Measurements from ENCODE around the gene IQGAP2. TPM values are rescaled to one million over a fixed set of nuclear protein-coding genes. Genes with fewer than 3 reads are reported as not detected.
A peak's percentile ranks its signal among the peaks of the same experiment; 100 is the strongest.

IQGAP2 gene
- total and polyA plus RNA-seq, 2 of the 8 experiments (the other 6 are each of a cell fraction or from before 2014, with no cell fraction given), result 19.7 to 66.0 TPM

- Histone ChIP-seq H2BK5ac (ENCODE audit: low read depth, low read length) (peak overlapping the region; percentile 44; the same call in 1 of the 2 replicates), H4K8ac (ENCODE audit: extremely low read depth, insufficient read depth, low read length) (peak overlapping the region; percentile 96), H4K91ac (replicated peaks; ENCODE audit: insufficient read length, low read length) (peak overlapping the region; percentile 55), H3K27me3 (replicated peaks in 1 of 4; ENCODE audit: control insufficient read depth in 3 of 4, extremely low read depth in 1 of 4, insufficient read depth in 3 of 4, low read length in 3 of 4) (peaks cover 5 to 19% (median 14%) of the 10 kb centered on the region in 4 experiments), H4K5ac (ENCODE audit: insufficient read length, low read depth, low read length) (no peak overlapping the region), H3K56ac (replicated peaks; ENCODE audit: insufficient read length, low read depth, low read length) (peak overlapping the region; percentile 82), H2BK20ac (ENCODE audit: low read length) (no peak overlapping the region), H3K23me2 (ENCODE audit: low read depth, low read length) (peaks cover 13% of the 10 kb centered on the region; the same call in 1 of the 2 replicates), H3K14ac (ENCODE audit: insufficient read length) (no peak overlapping the region), H3K79me1 (ENCODE audit: low read depth, low read length) (peaks cover 5% of the 10 kb centered on the region; the same call in 1 of the 2 replicates), H3K36me3 (ENCODE audit: control insufficient read depth in 2 of 4, insufficient read depth in 4 of 4, low read length in 3 of 4) (no peaks in the 10 kb centered on the region), H2BK12ac (ENCODE audit: low read depth, low read length) (no peak overlapping the region), H2BK120ac (replicated peaks; ENCODE audit: low read depth, low read length) (peak overlapping the region; percentile 90), H3K9me3 (ENCODE audit: insufficient read depth in 2 of 2, low read depth in 1 of 2, low read length in 1 of 2) (no peaks in the 10 kb centered on the region), H2AFZ (ENCODE audit: low read length) (peak overlapping the region; percentile 48; the same call in 1 of the 2 replicates), H3K4me2 (ENCODE audit: insufficient read depth in 1 of 2, low read depth in 2 of 2, low read length in 2 of 2) (peak overlapping the region; percentile 81 to 84), H3K4me1 (replicated peaks in 1 of 4; ENCODE audit: control insufficient read depth in 3 of 4, insufficient read depth in 4 of 4, low read length in 3 of 4) (peaks cover 0 to 2% (median 0%) of the 10 kb centered on the region in 4 experiments; a peak in 2 of 7 replicates), H3K79me2 (ENCODE audit: control insufficient read depth in 1 of 2, insufficient read depth in 2 of 2, low read length in 2 of 2) (peaks cover 6 to 39% of the 10 kb centered on the region in 2 experiments), H2AK5ac (ENCODE audit: low read depth, low read length) (no peak overlapping the region), H3K4ac (replicated peaks; ENCODE audit: insufficient read length, low read depth, low read length) (no peak overlapping the region), H4K20me1 (replicated peaks in 1 of 2; ENCODE audit: control insufficient read depth in 1 of 2, insufficient read depth in 2 of 2, low read length in 2 of 2) (peaks cover 2 to 4% of the 10 kb centered on the region in 2 experiments), H2BK15ac (ENCODE audit: low read length) (peak overlapping the region; percentile 46; the same call in 1 of the 2 replicates), H3K27ac (ENCODE audit: low read depth, low read length) (peak overlapping the region; percentile 56), H3K9ac (replicated peaks in 1 of 4; ENCODE audit: extremely low read depth in 1 of 4, low read depth in 3 of 4, low read length in 3 of 4) (peak overlapping the region; percentile 6 to 82 (median 70); a peak in 6 of 7 replicates), H3K18ac (ENCODE audit: extremely low read depth, low read length) (no peak overlapping the region; the same call in 1 of the 2 replicates), H3K4me3 (ENCODE audit: extremely low read depth in 1 of 4, insufficient read depth in 2 of 4, low read depth in 3 of 4, low read length in 4 of 4) (peak overlapping the region; percentile 60 to 88 (median 85)), H3K23ac (ENCODE audit: insufficient read length) (no peak overlapping the region)
- TF ChIP-seq MAX (IDR thresholded peaks at IDR 0.05) (peak; percentile 55), SIN3A (conservative IDR thresholded peaks at IDR 0.05 in 1 of 2, IDR thresholded peaks at IDR 0.05 in 1 of 2; ENCODE audit: low read depth in 1 of 2, low read length in 2 of 2) (peak in 1 of 2 experiments; percentile 26; a peak in 1 of 4 replicates), KDM4A (IDR thresholded peaks at IDR 0.05; ENCODE audit: low read depth, low read length, severe bottlenecking) (peak; percentile 13), GABPA (IDR thresholded peaks at IDR 0.05; ENCODE audit: borderline replicate concordance, insufficient read depth, low read length) (no peak)
- DNase-seq (ENCODE audit: low read depth in 1 of 2, low spot score in 2 of 2) (peak in 1 of 2 experiments; percentile 54), FAIRE-seq (no peak)
- CTCF ChIA-PET (ENCODE audit: partially characterized antibody), result interaction anchor here (0.6 to 3.3 kb wide), 4 partner anchors 57 to 115 kb away, joined by 3 to 24 read pairs (median 6); partner anchors contain the start of gene F2RL1
- POLR2A ChIA-PET (ENCODE audit: partially characterized antibody), result interaction anchor here (0.6 to 1.8 kb wide), 4 partner anchors 9 to 70 kb away, joined by 3 to 5 read pairs (median 3); no protein-coding TSS in a partner anchor
- 9% methylated on average over 28 of the region's 29 CpGs; no CpG with 5 or more reads in 1 of the 2 experiments for WGBS, 2 experiments (ENCODE audit: extremely low coverage in 1 of 2, insufficient coverage in 1 of 2, insufficient read length in 1 of 2, insufficient replicate concordance in 2 of 2, low coverage in 1 of 2, low lambda C conversion rate in 2 of 2, missing lambda C conversion rate in 1 of 2)
Measured at GRCh38 chr5:76716456-76717157, 313.5 kb downstream of the IQGAP2 start.

All from H1 (cell line).